GM19238 (cell line): ENCODE data around the gene STIM1.

Experiments
- DNase-seq: peaks from one replicate; pipeline ENCODE4 v3.0.0; 2011; ENCODE audit warnings: low spot score; ENCODE audit not compliant: insufficient read length

Gene STIM1

GRCh38 chr11:4063348-4063747 is 207.9 kb downstream of the STIM1 start:
- DNase-seq, result no peak

GRCh38 chr11:4064278-4064955 is 209.0 kb downstream of the STIM1 start:
- DNase-seq, result no peak

- no peak for DNase-seq
Measured at GRCh38 chr11:4065086-4065485, 209.6 kb downstream of the STIM1 start.

- no peak for DNase-seq
Measured at GRCh38 chr11:4065601-4066377, 210.3 kb downstream of the STIM1 start.

- no peak for DNase-seq
Measured at GRCh38 chr11:4066910-4067309, 211.4 kb downstream of the STIM1 start.

- DNase-seq, result no peak
Measured at GRCh38 chr11:4068962-4069361, 213.5 kb downstream of the STIM1 start.

GRCh38 chr11:4071325-4071724 is 215.9 kb downstream of the STIM1 start:
- no peak for DNase-seq

- no peak for DNase-seq
Measured at GRCh38 chr11:4071914-4072313, 216.4 kb downstream of the STIM1 start.

GRCh38 chr11:4072668-4073285 is 217.3 kb downstream of the STIM1 start:
- peak; percentile 43 for DNase-seq

- no peak for DNase-seq
Measured at GRCh38 chr11:4074266-4074665, 218.8 kb downstream of the STIM1 start.

GRCh38 chr11:4076774-4077173 is 221.3 kb downstream of the STIM1 start:
- DNase-seq, result no peak

GRCh38 chr11:4083198-4083597 is 227.7 kb downstream of the STIM1 start:
- no peak for DNase-seq

- DNase-seq, result no peak
Measured at GRCh38 chr11:4084406-4085125, 229.1 kb downstream of the STIM1 start.

- no peak for DNase-seq
Measured at GRCh38 chr11:4085575-4085974, 230.1 kb downstream of the STIM1 start.

- no peak for DNase-seq
Measured at GRCh38 chr11:4086575-4087353, 231.3 kb downstream of the STIM1 start.

- DNase-seq, result no peak
Measured at GRCh38 chr11:4087551-4087950, 232.1 kb downstream of the STIM1 start.

GRCh38 chr11:4090258-4090657 is 234.8 kb downstream of the STIM1 start:
- DNase-seq, result no peak

- DNase-seq, result no peak
Measured at GRCh38 chr11:4092026-4092425, 236.6 kb downstream of the STIM1 start.

- no peak for DNase-seq
Measured at GRCh38 chr11:4093519-4094347, 238.3 kb downstream of the STIM1 start.
